GM18870 (cell line): ENCODE data around the gene COQ8A.

ENCODE experiments used
- ATAC-seq: cut with Tn5 transposase; IDR thresholded peaks from one replicate; pipeline ENCODE4 v1.9.1; 2021; ENCODE audit warnings: moderate library complexity; ENCODE audit not compliant: unreplicated experiment

The COQ8A gene

DNA sequence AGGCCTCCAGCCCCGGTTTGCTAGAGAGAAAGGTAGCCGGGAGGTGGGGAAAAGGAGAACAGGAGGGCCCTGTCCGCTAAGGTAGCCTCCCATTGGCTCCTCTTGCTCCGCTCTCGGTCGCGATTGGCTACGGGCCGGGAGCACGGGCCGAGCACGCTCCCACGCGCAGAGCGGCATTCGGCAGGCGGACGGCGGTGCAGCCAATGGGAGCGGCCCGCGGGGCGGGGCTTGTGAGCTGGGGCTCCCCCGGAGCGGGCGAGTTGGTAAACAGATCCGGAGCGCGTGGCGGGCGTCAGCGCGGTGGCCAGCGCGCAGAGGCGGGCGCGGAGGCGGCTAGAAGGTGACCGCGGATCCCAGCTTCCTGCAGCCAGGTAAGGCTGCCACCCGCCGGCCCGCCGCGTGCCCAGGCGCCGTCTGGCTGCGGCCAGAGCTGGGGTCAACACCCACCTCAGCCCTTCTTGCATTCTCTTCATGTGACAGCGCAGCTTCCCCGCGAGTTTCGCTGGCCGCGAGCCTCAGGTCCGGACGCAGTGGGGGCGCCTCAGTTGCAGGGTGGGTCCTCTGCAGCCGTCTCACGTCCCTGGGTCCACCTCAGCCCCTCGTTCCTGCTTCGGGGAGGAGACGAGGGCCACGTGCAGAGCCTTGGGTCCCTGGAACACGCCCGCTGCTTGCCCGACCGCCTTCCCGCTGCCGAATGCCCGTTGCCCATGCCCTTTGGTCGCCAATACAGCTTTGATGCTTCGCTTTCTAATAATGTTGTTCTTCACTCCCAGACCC is at the start of gene COQ8A:
COQ8A (plus strand) TSS at position 266 of the 777 bp plus-strand sequence. CDS start 21,092 bp downstream, outside the sequence.
- peak; percentile 94 for ATAC-seq

DNA sequence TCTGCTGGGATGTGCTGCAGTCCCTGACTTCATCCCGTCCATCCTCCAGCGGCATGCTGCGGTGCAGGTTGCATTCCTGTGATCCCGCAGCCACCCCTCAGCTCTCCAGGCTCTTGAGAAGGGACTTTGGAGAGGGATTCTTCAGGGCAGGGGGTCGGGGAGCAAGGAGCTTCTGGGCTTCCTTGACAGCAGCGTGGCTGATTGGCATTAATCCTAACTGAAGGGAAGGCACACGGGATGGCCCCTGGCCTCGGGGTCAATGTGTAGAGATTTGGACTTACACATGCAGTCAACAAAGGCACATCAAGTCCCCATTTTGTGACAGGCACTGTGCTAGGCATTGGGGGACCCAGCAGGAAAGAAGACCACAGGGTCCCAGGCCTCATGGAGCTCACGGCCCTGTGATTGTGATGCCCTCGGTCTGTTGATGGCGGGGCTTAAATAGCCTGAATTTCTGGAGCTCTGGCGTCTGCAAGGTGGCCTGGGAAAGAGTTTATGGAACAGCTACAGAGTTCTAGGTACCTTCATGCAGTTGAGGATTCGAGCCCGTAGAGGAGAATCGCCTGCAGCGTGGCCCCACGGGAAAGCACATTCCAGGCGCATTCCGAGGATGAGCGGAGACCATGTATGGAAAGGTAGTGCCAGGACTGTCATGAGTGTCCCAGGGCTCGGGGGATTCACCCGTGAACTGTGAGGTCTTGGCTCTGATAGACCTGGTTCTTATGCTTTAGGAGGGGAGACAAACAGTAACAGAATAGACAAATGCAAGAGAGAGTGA is 49.6 kb upstream of the COQ8A start:
- no peak for ATAC-seq

DNA sequence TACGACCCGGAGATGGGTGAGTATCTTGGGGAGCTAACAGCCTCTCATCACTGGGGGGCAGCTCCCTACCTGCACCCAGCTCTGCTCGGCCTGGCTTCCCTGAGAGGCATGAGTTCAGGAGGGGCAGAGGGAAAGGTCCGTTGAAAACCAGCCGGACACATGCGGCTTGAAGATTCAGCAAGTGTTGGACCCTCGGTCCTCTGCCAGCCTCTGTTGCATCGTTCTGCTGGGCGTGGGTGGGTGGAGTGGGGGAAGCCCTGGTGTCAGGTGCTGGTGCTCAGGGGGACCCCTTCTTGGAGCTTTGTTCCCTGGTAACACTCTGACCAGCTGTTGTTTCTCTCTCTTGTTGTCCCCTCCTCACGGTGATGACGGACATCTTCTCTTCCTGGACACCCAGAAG is 48.7 kb upstream of the COQ8A start:
- no peak for ATAC-seq

DNA sequence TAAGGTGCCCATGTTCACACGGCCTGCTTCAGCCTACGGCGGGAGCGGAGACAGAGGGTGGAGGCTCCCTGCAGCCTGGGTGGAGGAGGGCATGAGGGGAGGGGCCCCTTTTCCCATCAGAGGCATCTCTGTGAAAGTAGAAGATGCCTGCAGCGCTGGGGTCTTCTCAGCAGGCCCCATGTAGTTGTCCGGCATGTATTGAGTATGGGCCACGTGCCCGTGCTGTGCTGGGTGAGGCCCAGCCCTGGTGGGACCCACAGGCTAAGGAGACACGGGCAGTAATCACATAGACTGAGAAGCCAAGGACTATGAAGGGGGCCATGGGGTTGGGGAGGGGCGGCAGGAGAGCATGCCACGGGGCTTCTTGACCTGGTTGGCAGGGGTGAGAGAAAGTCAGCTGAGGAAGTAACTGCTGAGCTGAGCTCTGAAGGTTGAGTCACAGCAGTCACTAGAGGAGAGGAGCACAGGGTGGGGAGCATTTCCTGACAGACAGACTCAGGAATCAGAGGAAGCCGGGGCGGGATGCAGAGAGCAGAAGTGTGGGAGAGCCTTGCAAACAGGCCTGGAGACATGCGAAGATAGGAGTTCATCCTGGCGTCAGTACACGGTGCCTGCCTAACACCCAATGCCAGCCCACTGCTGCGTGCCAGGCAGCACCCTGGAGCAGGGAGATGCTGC is 48.1 kb upstream of the COQ8A start:
- ATAC-seq: no peak

DNA sequence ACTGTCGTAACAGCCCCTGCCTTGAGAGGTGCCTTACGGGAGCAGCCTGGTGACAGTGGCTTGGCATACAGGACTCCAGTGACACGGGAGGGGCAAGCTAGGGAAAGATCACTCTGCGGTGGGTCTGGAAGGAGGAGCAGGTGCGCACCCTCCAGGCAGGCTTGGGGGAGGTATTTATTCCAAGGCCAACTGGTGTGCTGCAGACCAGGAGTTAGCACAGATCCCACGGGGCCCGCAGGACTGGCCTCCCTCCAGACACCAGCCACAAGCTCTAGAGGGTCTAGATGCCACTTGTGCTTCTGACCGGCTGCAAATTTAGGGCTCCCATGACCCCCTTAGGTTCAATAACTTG is 47.6 kb upstream of the COQ8A start:
- no peak for ATAC-seq

DNA sequence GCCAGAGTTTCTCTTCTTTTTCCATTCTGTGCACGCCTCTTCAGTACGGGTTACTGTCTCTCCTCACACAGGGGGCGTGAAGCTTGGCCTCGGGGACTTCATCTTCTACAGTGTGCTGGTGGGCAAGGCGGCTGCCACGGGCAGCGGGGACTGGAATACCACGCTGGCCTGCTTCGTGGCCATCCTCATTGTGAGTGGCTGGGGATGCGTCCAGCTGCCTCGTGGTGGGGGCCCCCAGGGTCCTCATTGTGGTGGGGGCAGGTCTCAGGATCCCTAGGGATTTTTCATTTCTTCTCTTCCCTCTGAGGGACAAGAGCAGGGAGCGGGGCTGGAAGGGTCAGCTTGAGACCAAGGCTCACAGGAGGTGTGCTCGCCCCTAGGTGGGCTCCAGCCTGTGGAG is 46.2 kb upstream of the COQ8A start:
- ATAC-seq: no peak

DNA sequence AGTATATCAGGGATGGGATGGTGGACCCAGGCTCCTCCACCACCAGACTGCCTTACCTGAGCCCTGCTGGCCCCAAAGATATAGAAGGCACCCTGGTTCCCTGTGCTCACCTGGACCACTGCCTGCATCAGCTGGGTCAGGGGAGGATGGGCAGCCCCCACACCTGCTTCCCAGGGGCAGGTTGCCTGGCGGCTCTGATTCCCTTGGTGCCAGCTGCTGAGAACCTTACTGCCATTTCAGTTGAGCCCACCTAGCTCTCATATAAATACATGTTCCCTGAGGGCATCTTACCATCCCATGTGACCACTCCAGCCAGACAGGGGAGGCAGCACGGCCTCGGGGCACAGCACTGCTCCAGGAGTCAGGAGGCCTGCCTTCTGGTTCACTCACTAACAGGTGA is 45.3 kb upstream of the COQ8A start:
- ATAC-seq: no peak

DNA sequence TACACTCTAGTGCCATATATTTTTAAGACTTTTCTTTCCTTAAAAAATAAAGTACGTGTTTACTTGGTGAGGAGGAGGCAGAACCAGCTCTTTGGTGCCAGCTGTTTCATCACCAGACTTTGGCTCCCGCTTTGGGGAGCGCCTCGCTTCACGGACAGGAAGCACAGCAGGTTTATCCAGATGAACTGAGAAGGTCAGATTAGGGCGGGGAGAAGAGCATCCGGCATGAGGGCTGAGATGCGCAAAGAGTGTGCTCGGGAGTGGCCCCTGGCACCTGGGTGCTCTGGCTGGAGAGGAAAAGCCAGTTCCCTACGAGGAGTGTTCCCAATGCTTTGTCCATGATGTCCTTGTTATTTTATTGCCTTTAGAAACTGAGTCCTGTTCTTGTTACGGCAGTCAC is 44.5 kb upstream of the COQ8A start:
- no peak for ATAC-seq

DNA sequence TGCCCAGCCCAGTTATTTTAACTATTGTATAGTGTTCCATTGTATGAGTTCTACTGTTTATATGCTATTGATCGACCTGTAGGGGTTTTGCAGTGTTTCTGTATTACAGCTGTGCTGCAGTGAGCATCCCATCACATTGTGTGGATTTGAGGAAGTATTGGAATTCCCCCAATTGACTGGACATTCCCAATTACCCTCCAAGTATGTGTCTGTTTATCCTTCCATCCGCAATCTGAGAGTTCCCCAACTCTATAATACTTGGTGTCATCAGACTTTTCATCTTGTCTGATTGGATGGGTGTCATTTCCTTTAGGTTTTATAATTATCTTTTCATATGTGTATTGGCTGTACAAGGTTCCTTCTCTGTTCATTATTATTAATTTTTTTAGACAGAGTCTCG is 41.8 kb upstream of the COQ8A start:
- ATAC-seq: no peak

DNA sequence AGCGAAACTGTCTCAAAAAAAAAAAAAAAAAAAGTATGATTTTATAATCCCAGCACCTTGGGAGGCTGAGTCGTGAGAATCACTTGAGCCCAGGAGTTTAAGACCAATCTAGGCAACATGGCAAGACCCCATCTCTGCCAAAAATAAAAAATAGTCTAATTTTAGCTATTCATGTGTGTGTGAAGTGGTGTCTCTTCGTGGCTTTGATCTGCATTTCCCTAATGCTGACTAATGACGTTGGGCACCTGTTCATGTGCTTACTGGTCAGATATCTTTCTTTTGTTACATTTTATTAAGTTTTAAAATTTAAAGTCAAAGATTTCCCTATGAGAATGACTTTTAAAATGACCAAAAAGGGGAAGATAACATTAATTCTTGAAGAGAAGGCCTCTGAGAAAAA is 38.7 kb upstream of the COQ8A start:
- no peak for ATAC-seq

DNA sequence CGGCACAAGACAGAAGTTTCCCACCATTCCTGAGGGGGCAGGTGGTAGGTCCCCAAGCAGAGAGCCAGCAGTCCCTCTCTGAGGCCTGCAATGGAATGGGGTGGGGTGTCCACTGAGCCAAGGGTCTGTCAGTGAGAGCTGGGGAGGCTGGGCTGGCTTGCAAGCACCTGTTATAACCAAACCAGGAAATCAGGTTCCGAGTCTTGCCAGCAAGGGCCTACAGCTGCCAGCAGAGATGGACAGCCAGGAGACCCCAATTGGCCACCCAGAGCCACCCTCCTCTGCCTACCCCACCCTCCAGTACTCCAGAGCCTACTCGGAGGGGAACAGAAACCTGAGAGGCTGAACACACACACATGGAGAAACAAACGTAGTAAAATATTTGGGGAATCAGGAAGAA is 37.5 kb upstream of the COQ8A start:
- no peak for ATAC-seq

DNA sequence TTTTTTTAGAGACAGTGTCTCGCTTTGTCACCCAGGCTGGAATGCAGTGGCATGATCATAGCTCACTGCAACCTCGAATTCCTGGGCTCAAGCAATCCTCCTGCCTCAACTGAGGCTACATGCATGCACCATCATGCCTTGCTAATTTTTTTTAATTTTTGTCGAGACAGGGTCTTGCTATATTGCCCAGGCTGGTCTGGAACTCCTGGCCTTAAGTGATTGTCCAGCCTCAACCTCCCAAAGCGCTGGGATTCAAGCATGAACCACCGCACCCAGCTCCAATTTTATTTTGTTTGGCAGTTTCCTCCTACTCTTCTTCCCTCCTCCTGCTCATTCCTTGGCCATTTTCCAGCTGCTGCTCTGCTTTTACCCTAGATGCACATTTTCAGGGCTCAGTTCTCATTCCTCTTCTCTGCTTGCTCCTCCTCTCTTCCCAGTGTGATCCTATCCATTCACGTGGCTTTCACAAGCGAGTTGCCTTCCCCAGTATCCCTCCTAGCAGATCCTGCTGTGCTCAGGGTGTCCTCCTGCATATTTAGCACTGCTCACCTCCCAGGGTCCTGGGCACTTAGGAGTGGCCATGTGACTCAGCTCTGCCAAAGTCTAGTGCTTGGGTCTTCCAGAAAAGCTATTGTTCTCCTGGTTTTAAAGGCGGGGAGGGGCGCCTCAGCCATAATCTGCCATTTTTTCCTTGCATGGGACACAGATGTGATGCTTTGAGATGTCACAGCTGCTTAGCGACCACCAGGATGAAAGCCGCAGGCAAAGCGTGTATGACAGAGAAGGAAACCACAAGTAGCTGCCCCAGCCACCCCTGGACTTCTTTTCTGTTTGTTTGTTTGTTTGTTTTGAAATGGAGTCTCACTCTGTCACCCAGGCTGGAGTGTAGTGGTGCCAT is 36.0 kb upstream of the COQ8A start:
- no peak for ATAC-seq

DNA sequence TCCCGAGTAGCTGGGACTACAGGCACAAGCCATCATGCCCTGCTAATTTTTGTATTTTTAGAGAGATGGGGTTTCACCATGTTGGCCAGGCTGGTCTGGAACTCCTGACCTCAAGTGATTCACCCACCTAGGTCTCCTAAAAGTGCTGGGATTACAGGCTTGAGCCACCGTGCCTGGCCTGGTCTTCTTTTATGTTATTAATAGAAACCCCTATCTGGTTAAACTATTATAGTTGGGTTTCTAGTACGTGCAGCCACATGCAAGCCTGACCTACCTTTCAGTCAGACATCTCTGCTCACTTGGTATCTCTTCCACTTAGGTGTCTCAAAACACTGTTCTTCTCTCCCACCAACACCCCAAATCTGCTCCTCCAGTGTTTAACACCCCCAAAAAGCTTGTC is 35.3 kb upstream of the COQ8A start:
- no peak for ATAC-seq

DNA sequence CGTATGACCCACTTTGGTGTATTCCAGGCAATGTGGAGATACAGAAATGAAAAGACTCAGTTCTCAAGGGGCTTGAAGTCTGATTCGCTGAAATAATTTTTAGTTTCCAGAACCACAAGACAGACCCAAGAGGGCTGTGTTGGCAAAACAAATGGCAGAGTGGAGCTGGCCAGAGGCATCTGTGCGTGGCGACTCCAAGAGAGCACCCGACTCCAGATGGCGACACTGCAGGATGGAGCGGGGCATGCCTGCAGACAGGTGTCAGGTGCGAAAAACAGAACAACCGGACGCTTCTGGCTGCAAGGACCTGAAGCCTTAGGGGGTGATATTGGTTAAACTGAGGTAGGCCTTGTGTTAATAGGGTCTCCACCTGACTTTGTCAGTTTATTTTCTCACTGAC is 31.7 kb upstream of the COQ8A start:
- no peak for ATAC-seq

DNA sequence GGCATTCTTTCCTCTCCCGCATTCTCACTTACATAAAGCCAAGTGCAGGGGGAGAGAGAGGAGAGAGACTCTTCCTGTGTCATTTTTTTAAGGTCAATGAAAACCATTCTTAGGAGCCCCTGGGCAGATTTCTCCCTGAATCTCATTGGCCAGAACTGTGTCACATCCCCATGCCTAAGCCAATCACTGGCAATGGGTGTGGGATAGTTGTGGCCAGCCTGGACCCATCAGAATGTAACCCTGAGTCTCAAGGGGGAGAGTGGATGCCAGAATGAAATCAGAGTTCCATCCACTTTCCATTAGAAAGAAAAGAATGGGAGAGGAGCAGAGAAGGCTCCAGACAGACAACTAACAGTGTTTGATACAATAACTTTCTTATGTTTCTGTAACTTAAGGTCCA is 31.2 kb upstream of the COQ8A start:
- no peak for ATAC-seq

DNA sequence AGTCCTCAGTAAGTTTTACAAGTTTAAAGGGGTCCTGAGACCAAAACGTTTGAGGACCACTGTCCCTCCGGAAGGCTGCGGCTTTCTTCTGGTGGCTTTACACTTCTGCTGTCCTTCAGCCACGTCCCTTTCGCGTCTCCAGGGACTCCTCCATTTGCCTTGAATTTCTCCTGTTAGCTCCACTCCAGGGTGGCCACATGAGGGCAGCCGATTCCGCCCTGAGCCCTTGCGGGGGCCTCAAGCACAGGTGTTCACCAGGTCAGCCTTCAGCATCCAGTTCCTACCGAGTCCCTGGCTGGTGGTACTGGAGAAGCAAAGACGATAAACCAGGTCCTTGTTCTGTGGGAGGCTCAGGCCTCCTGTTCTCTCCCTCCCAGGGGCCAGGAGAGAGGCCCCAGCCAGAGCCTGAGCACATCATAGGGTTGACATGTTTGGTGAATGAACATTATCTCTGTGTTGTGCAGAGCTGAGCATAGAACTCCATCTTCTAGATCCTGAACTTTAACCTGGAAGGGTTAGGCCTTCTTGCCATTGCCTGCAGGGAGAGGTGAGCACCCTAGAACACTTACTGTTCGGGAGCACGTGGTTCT is 27.4 kb upstream of the COQ8A start:
- ATAC-seq: peak; percentile 33

DNA sequence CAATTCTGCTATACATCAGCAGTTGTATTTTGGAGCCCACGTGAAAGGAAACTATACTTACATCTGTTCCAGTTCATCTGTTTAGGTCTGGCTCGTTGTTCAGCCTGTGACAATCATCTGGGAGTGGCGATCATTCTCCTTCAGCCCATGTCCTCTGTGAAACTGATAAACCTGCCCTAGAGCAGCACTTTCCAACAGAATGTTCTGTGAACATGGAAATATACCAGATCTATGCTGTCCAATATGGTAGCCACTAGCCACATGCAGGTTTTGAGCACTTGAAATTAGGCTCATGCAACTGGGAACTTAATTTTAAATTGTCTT is 24.5 kb upstream of the COQ8A start:
- no peak for ATAC-seq

DNA sequence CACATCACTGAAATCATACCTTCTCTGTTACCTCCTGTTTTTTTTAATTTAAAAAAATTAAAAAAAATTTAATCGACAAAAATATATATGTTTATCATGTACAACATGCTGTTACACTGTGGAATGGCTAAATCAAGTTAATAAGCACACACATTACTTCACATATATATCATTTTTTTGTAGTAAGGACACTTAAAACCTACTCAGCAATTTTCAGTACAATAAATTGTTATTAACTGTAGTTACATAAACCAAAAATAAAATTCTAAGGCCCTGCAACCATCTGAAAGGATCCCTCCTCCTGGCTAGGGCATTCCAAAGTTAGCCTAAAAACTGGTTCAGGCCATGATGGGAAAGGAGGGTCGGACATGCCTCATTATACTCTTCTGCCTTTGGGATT is 23.6 kb upstream of the COQ8A start:
- no peak for ATAC-seq

DNA sequence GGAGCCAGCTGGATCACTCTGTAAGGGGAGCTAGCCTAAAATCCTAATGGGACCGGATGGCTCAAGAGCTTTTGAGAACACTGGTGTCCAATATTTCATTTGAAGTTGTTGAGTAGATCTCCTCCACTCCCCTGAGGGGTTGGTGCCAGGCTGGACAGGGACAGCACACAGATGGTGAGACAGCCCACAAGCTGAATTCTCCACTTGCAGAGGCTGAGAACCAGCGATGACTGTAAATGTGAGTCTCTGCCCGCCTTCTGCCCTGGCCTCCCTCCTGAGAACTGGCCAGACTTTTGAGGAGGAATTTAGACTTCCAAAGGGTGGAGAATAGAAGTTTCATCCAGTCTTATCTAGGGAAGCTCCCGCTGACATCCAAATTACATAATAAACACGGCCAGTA is 20.5 kb upstream of the COQ8A start:
- ATAC-seq: no peak

DNA sequence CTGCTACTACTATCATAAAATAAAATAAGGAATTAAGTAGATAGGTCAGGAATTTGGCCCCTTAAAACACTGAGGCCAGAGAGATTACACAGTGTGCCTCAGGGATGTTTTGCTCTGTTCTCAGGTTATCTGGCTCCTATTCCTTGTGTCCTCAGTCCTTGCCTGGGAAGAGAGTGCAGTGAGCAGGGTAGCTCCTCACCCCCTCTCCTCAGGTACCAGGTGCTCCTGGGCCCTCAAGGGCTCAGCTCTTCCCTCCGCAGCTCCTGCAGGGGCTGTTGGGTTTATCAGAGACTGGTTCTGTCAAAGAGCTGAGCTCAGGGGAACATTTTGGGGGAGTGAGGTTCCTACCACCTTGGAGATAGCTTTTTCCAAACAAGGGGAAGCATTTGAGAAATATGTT is 20.1 kb upstream of the COQ8A start:
- ATAC-seq: no peak

DNA sequence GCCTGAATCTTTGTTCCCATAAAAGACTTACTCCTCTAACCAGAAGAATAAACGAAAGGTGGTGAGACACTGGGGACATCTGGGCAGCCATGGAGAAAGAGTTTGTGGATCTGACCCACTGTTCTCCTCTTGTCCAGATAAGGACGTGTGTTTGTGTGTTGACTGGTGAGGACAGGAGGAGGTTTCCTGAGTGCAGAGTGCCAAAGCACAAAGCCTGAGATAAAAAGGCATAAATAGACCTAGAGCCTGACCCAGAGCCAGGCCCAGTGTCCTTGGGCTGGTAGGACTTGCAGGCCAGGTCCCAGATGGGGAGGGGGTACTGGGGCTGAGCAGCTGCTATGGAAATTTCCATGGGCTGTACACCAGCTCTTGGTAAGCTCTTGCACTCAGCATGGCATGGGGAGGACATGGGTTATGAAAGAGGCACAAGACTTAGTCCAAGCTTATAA is 19.6 kb upstream of the COQ8A start:
- no peak for ATAC-seq
